GM12878 (cell line): Measurements from ENCODE around the gene KIAA2012.

ENCODE experiments used
- CBX3 ChIP-seq: fragments of 200-600 bp; sonication (generic); IDR thresholded peaks from 2 replicates; pipeline ENCODE4 v1.6.1; 2016; ENCODE audit warnings: low read depth, borderline replicate concordance
- CREB1 ChIP-seq: IDR thresholded peaks from 2 replicates; pipeline ENCODE4 v1.6.1; 2012; ENCODE audit warnings: low read depth, mild to moderate bottlenecking, inconsistent platforms
- CREM ChIP-seq: IDR thresholded peaks from 2 replicates; pipeline ENCODE4 v1.6.1; 2014; ENCODE audit warnings: antibody characterized with exemption, low read depth
- EGR1 ChIP-seq, 2 experiments: IDR thresholded peaks; 1 replicate in 1 of 2; 2 replicates in 1 of 2; pipeline ENCODE4 v1.6.1; 2011 to 2012; ENCODE audit warnings: low read depth in 2 of 2, low read length in 2 of 2, borderline replicate concordance in 1 of 2, mild to moderate bottlenecking in 1 of 2, moderate library complexity in 1 of 2
- ESRRA ChIP-seq: IDR thresholded peaks from 2 replicates; pipeline ENCODE4 v1.6.1; 2012; ENCODE audit warnings: mild to moderate bottlenecking, low read length, improper control_type of control experiment
- FOXK2 ChIP-seq: fragments of 450-650 bp; IDR thresholded peaks from 2 replicates; pipeline ENCODE4 v1.6.1; 2017; ENCODE audit warnings: mild to moderate bottlenecking, moderate library complexity
- KDM1A ChIP-seq: fragments of 200-600 bp; sonication (generic); IDR thresholded peaks from 2 replicates; pipeline ENCODE4 v1.6.1; 2016; ENCODE audit warnings: borderline replicate concordance
- POLR2A ChIP-seq: IDR thresholded peaks from 2 replicates; pipeline ENCODE4 v1.6.1; 2011; ENCODE audit warnings: low read depth, mild to moderate bottlenecking, low read length
- RBBP5 ChIP-seq: fragments of 200-600 bp; sonication (generic); conservative IDR thresholded peaks from 2 replicates; pipeline ENCODE4 v1.6.1; 2016
- SIX5 ChIP-seq: IDR thresholded peaks from 2 replicates; pipeline ENCODE4 v1.6.1; 2011; ENCODE audit warnings: mild to moderate bottlenecking, low read depth, low read length, moderate library complexity; ENCODE audit not compliant: severe bottlenecking
- TARDBP ChIP-seq: IDR thresholded peaks from 2 replicates; pipeline ENCODE4 v1.6.1; 2016; ENCODE audit warnings: borderline replicate concordance
- YY1 ChIP-seq: IDR thresholded peaks from 2 replicates; pipeline ENCODE4 v1.6.1; 2011; ENCODE audit warnings: low read depth, mild to moderate bottlenecking, low read length
- TF ChIP-seq, protein P1 (sequence below), 3 experiments: IDR thresholded peaks in 2 of 3; conservative IDR thresholded peaks in 1 of 3; 2 replicates each; pipeline ENCODE4 v1.5.1; 2011; ENCODE audit warnings: low read depth in 3 of 3, low read length in 3 of 3, mild to moderate bottlenecking in 3 of 3, control low read depth in 2 of 3, moderate library complexity in 2 of 3, inconsistent platforms in 1 of 3, mixed read lengths in 1 of 3; ENCODE audit not compliant: control insufficient read depth in 2 of 3, insufficient read depth in 1 of 3; ENCODE audit errors: extremely low read depth in 1 of 3
- TF ChIP-seq, protein P2 (sequence below): IDR thresholded peaks from 2 replicates; pipeline ENCODE4 v1.6.1; 2011; ENCODE audit warnings: mild to moderate bottlenecking, low read depth, low read length, moderate library complexity; ENCODE audit not compliant: insufficient replicate concordance

DNA sequence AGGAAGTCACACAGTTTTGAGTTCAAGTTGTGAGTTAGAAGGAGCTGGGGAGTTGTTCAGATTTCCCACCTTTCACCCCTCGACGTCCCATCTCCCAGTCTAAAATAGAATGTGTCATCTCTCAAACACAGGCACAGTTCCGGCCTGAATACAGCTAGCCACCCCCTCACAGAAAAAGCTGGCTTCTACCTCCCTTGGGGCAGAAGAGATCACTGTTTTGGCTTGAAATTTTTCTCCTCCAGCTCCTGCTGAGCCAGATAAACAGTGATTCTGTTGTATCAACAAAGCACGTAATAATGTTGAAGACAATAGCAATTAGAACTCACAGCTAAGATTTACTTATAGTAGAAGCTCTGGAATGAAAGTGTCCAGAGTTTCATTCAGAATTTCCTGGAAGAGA, 74.7 kb downstream of the KIAA2012 start:
- TF ChIP-seq, protein P1, sequence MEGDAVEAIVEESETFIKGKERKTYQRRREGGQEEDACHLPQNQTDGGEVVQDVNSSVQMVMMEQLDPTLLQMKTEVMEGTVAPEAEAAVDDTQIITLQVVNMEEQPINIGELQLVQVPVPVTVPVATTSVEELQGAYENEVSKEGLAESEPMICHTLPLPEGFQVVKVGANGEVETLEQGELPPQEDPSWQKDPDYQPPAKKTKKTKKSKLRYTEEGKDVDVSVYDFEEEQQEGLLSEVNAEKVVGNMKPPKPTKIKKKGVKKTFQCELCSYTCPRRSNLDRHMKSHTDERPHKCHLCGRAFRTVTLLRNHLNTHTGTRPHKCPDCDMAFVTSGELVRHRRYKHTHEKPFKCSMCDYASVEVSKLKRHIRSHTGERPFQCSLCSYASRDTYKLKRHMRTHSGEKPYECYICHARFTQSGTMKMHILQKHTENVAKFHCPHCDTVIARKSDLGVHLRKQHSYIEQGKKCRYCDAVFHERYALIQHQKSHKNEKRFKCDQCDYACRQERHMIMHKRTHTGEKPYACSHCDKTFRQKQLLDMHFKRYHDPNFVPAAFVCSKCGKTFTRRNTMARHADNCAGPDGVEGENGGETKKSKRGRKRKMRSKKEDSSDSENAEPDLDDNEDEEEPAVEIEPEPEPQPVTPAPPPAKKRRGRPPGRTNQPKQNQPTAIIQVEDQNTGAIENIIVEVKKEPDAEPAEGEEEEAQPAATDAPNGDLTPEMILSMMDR (IDR thresholded peaks at IDR 0.05 in 2 of 3, conservative IDR thresholded peaks at IDR 0.05 in 1 of 3; ENCODE audit: control insufficient read depth in 2 of 3, extremely low read depth in 1 of 3, insufficient read depth in 1 of 3, low read depth in 3 of 3, low read length in 3 of 3) = no peak
- no peak for TF ChIP-seq RBBP5
- no peak for TF ChIP-seq CBX3
- no peak for TF ChIP-seq KDM1A
- TF ChIP-seq SIX5 = no peak
- no peak for TF ChIP-seq CREB1
- TF ChIP-seq, protein P2, sequence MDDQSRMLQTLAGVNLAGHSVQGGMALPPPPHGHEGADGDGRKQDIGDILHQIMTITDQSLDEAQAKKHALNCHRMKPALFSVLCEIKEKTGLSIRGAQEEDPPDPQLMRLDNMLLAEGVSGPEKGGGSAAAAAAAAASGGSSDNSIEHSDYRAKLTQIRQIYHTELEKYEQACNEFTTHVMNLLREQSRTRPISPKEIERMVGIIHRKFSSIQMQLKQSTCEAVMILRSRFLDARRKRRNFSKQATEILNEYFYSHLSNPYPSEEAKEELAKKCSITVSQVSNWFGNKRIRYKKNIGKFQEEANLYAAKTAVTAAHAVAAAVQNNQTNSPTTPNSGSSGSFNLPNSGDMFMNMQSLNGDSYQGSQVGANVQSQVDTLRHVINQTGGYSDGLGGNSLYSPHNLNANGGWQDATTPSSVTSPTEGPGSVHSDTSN = no peak
- TF ChIP-seq TARDBP = no peak
- no peak for TF ChIP-seq ESRRA
- TF ChIP-seq POLR2A = no peak
- TF ChIP-seq EGR1 (IDR thresholded peaks at IDR 0.05; ENCODE audit: borderline replicate concordance in 1 of 2, low read depth in 2 of 2, low read length in 2 of 2) = no peak
- no peak for TF ChIP-seq CREM
- TF ChIP-seq YY1 = no peak
- TF ChIP-seq FOXK2 = no peak
